ENCODE data around the gene RNF213.

GRCh38 chr17:80445726-80446110 is 185.1 kb downstream of the RNF213 start:
- TF ChIP-seq CTCF (IDR thresholded peaks at IDR 0.05; ENCODE audit: low read depth, low read length) (no peak), EZH2phosphoT487 (IDR thresholded peaks at IDR 0.05; ENCODE audit: low read depth) (no peak)

All from OCI-LY3 (cell line).